Sigmoid colon (tissue), 4 donors: ENCODE results near the gene NAP1L1.

Source experiments
- EP300 ChIP-seq, 4 donors: sonication (generic); formaldehyde crosslinking; IDR thresholded peaks; one replicate each; pipeline ENCODE4 v1.6.1; 2017; ENCODE audit warnings: antibody characterized with exemption in 4 of 4
- POLR2A ChIP-seq, 2 donors: fragments of 450-650 bp; IDR thresholded peaks; one replicate each; pipeline ENCODE4 v1.6.1; 2016; ENCODE audit warnings: antibody characterized with exemption in 2 of 2, mild to moderate bottlenecking in 2 of 2, moderate library complexity in 2 of 2
- POLR2AphosphoS5 ChIP-seq, 4 donors: sonication (generic); formaldehyde crosslinking; IDR thresholded peaks; one replicate each; pipeline ENCODE4 v1.6.1; 2017; ENCODE audit warnings: antibody characterized with exemption in 4 of 4
- TF ChIP-seq, protein P1 (sequence below), 4 experiments: fragments of 450-650 bp in 3 of 4; fragments of 200-600 bp in 1 of 4; IDR thresholded peaks; one replicate each; pipeline ENCODE4 v1.5.1; 2016 to 2019; ENCODE audit warnings: antibody characterized with exemption in 4 of 4, mild to moderate bottlenecking in 3 of 4, moderate library complexity in 2 of 4

DNA sequence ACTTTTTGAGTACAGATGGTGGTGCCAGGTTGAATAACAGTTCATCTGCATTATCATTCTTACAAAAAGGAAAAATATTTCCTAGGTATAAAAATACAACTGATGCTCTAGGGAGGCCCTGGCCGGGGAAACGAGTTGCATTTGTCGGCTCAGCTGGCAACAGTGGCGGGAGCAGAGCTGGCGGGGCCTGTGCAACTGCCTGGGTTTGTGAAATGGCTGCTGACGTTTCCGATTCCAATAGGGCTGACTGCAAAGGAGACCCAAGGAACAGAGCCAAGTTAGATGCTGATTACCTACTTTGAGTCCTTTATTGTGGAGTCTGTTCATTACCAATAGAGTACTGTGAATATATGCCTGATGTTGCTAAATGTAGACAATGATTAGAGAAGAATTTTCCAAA lies 27.2 kb downstream of the NAP1L1 start:
- TF ChIP-seq, protein P1, sequence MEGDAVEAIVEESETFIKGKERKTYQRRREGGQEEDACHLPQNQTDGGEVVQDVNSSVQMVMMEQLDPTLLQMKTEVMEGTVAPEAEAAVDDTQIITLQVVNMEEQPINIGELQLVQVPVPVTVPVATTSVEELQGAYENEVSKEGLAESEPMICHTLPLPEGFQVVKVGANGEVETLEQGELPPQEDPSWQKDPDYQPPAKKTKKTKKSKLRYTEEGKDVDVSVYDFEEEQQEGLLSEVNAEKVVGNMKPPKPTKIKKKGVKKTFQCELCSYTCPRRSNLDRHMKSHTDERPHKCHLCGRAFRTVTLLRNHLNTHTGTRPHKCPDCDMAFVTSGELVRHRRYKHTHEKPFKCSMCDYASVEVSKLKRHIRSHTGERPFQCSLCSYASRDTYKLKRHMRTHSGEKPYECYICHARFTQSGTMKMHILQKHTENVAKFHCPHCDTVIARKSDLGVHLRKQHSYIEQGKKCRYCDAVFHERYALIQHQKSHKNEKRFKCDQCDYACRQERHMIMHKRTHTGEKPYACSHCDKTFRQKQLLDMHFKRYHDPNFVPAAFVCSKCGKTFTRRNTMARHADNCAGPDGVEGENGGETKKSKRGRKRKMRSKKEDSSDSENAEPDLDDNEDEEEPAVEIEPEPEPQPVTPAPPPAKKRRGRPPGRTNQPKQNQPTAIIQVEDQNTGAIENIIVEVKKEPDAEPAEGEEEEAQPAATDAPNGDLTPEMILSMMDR (IDR thresholded peaks at IDR 0.05), result no peak
- TF ChIP-seq POLR2A (IDR thresholded peaks at IDR 0.05) (no peak), POLR2AphosphoS5 (IDR thresholded peaks at IDR 0.05) (no peak), EP300 (IDR thresholded peaks at IDR 0.05) (no peak)
